ENCODE results near the gene CRIP2. TPM values are rescaled to one million over a fixed set of nuclear protein-coding genes. Genes with fewer than 3 reads are reported as not detected.

CRIP2 gene
- total RNA-seq, 1 donor from 2014 or later, result 247 TPM

DNA sequence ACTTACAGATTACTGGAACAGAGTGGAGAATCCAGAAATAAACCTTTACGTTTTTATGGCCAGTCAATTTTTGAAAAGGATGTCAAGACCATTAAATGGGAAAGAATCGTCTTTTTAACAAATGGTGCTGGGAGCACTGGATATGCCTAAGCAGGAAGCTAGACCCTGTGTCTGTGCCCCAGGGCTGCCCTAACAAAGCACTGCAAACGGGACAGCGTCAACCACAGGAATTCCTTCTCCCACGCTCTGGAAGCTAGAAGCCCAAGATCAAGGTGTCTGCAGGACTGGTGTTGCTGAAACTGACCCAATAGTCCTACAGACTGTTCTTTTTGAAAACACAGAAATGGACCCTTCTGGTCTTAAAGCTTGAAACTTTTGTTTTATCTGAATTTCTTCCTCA is 42.5 kb downstream of the CRIP2 start:
- Mint-ChIP-seq H3K4me3 (ENCODE audit: unreplicated experiment) (no peak overlapping the region), H3K27me3 (ENCODE audit: low read depth) (peaks cover 19% of the 10 kb centered on the region), H3K27ac (ENCODE audit: unreplicated experiment) (no peak overlapping the region), H3K4me1 (ENCODE audit: low read depth) (no peaks in the 10 kb centered on the region), H3K9me3 (ENCODE audit: low read depth) (peaks cover 9% of the 10 kb centered on the region), H3K36me3 (ENCODE audit: low read depth) (peaks cover 2% of the 10 kb centered on the region)
- TF ChIP-seq, protein P1, sequence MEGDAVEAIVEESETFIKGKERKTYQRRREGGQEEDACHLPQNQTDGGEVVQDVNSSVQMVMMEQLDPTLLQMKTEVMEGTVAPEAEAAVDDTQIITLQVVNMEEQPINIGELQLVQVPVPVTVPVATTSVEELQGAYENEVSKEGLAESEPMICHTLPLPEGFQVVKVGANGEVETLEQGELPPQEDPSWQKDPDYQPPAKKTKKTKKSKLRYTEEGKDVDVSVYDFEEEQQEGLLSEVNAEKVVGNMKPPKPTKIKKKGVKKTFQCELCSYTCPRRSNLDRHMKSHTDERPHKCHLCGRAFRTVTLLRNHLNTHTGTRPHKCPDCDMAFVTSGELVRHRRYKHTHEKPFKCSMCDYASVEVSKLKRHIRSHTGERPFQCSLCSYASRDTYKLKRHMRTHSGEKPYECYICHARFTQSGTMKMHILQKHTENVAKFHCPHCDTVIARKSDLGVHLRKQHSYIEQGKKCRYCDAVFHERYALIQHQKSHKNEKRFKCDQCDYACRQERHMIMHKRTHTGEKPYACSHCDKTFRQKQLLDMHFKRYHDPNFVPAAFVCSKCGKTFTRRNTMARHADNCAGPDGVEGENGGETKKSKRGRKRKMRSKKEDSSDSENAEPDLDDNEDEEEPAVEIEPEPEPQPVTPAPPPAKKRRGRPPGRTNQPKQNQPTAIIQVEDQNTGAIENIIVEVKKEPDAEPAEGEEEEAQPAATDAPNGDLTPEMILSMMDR (IDR thresholded peaks at IDR 0.05), result no peak
- DNase-seq (ENCODE audit: low spot score), result no peak

- H3K4me1 Mint-ChIP-seq (ENCODE audit: low read depth), result no peaks in the 10 kb centered on the region
- TF ChIP-seq, protein P1 (IDR thresholded peaks at IDR 0.05), result no peak
- no peak overlapping the region for H3K27ac Mint-ChIP-seq (ENCODE audit: unreplicated experiment)
Observed at GRCh38 chr14:105519946-105520698, 45.5 kb downstream of the CRIP2 start.

GRCh38 chr14:105525326-105525725 is 50.7 kb downstream of the CRIP2 start:
- TF ChIP-seq, protein P1 (IDR thresholded peaks at IDR 0.05), result no peak
- H3K27me3 Mint-ChIP-seq (ENCODE audit: low read depth), result peaks cover 1% of the 10 kb centered on the region
- peak overlapping the region; percentile 13 for H3K27ac Mint-ChIP-seq (ENCODE audit: unreplicated experiment)
- no peaks in the 10 kb centered on the region for H3K36me3 Mint-ChIP-seq (ENCODE audit: low read depth)
- H3K9me3 Mint-ChIP-seq (ENCODE audit: low read depth), result no peaks in the 10 kb centered on the region
- peaks cover 5% of the 10 kb centered on the region for H3K4me1 Mint-ChIP-seq (ENCODE audit: low read depth)
- peak; percentile 72 for DNase-seq (ENCODE audit: low spot score)
- H3K4me3 Mint-ChIP-seq (ENCODE audit: unreplicated experiment), result no peak overlapping the region

More at GRCh38 chr14:105519946-105520698, 45.5 kb downstream of the CRIP2 start:
- Mint-ChIP-seq H3K9me3 (ENCODE audit: low read depth) (peaks cover 9% of the 10 kb centered on the region), H3K36me3 (ENCODE audit: low read depth) (peaks cover 2% of the 10 kb centered on the region), H3K27me3 (ENCODE audit: low read depth) (peaks cover 12% of the 10 kb centered on the region), H3K4me3 (ENCODE audit: unreplicated experiment) (no peak overlapping the region)
- peak; percentile 19 for DNase-seq (ENCODE audit: low spot score)

- Mint-ChIP-seq H3K36me3 (ENCODE audit: low read depth) (no peaks in the 10 kb centered on the region), H3K27me3 (ENCODE audit: low read depth) (no peaks in the 10 kb centered on the region), H3K4me3 (ENCODE audit: unreplicated experiment) (peak within 1 kb of the TSS; percentile 72), H3K9me3 (ENCODE audit: low read depth) (no peaks in the 10 kb centered on the region), H3K27ac (ENCODE audit: unreplicated experiment) (peak within 1 kb of the TSS; percentile 17), H3K4me1 (ENCODE audit: low read depth) (peaks cover 5% of the 10 kb centered on the region)
- TF ChIP-seq, protein P1 (IDR thresholded peaks at IDR 0.05), result peak; percentile 12
- peak; percentile 88 for DNase-seq (ENCODE audit: low spot score)
Observed at GRCh38 chr14:105525861-105526775, 51.5 kb downstream of the CRIP2 start, which contains the start of gene TMEM121. Gene TMEM121 (plus strand): TSS chr14:105526583. CDS start chr14:105528835, 2,252 bp downstream.

GRCh38 chr14:105526776-105527380 is 52.3 kb downstream of the CRIP2 start:
- Mint-ChIP-seq H3K27me3 (ENCODE audit: low read depth) (no peaks in the 10 kb centered on the region), H3K4me3 (ENCODE audit: unreplicated experiment) (peak overlapping the region; percentile 72), H3K27ac (ENCODE audit: unreplicated experiment) (peak overlapping the region; percentile 17), H3K4me1 (ENCODE audit: low read depth) (peaks cover 5% of the 10 kb centered on the region), H3K36me3 (ENCODE audit: low read depth) (no peaks in the 10 kb centered on the region), H3K9me3 (ENCODE audit: low read depth) (no peaks in the 10 kb centered on the region)
- TF ChIP-seq, protein P1 (IDR thresholded peaks at IDR 0.05), result no peak
- peak; percentile 74 for DNase-seq (ENCODE audit: low spot score)

Data from chondrocyte (in vitro differentiated cells).